ENCODE measurements around the gene SGK2. TPM values are rescaled to one million over a fixed set of nuclear protein-coding genes. Genes with fewer than 3 reads are reported as not detected.

SGK2 gene
- total and polyA plus RNA-seq, 9 of the 15 experiments (the other 6 are each of a cell fraction or from before 2014, with no cell fraction given), result 0.07 to 0.31 (median 0.15) TPM; not detected in 2

DNA sequence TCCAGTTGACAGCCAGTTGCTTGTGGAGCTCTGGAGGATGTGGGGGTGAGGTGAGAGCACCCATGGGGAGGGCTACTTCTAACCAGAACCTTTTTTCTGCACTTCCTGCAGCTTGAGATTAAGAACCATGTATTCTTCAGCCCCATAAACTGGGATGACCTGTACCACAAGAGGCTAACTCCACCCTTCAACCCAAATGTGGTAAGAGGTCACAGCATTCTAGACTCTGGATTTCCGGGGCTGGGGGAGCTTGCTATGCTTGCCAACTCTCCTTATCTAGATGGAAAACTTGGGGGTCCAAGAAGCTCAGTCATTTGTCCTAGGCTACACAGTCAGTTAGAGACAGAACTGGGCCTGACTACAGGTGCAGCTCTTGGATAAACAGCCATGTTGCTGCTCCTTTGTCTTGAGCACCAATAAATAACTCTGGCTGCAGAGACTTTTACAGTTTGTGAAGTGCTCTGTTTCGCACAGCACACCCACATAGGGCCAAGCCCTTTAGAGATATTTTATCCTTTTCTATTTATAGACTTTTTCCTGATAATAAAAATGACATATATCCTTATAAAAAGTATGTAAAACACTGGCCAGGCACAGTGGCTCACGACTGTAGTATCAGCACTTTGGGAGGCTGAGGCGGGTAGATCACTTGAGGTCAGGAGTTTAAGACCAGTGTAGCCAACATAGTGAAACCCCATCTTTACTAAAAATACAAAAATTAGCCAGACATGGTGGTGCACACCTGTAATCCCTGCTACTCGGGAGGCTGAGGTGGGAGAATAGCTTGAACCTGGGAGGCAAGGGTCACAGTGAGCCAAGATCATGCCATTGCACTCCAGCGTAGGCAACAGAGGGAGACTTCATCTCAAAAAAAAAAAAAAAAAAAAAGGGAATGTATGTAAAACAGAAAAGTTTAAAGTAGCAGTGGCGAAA lies 21.3 kb downstream of the SGK2 start:
- Histone ChIP-seq H3K4me3 (no peak overlapping the region), H2AFZ (ENCODE audit: low read depth, low read length) (peak overlapping the region; percentile 80), H3K36me3 (ENCODE audit: control insufficient read depth, insufficient read depth, low read length) (no peaks in the 10 kb centered on the region), H3K27me3 (ENCODE audit: control insufficient read depth in 2 of 2, insufficient read depth in 2 of 2, low read length in 2 of 2) (no peaks in the 10 kb centered on the region), H3K4me2 (ENCODE audit: insufficient read depth, low read length) (peak overlapping the region; percentile 45), H4K20me1 (replicated peaks; ENCODE audit: control insufficient read depth, insufficient read depth, low read length) (no peaks in the 10 kb centered on the region), H3K79me2 (ENCODE audit: control insufficient read depth, insufficient read depth, low read length) (no peaks in the 10 kb centered on the region), H3K4me1 (replicated peaks in 1 of 2; ENCODE audit: control insufficient read depth in 2 of 2, insufficient read depth in 2 of 2, low read length in 2 of 2) (peaks cover 24 to 43% of the 10 kb centered on the region in 2 experiments), H3K27ac (ENCODE audit: extremely low read depth, low read depth, low read length) (peak overlapping the region; percentile 63), H3K9me1 (ENCODE audit: control insufficient read depth, insufficient read depth, low read length) (no peaks in the 10 kb centered on the region), H3K9me3 (replicated peaks; ENCODE audit: control insufficient read depth, insufficient read depth, low read depth, low read length) (peaks cover 3% of the 10 kb centered on the region; the same call in 1 of the 2 replicates), H3K9ac (ENCODE audit: insufficient read depth in 1 of 2, low read depth in 2 of 2, low read length in 2 of 2) (no peak overlapping the region)
- in situ Hi-C loops (cut with MboI), result no loop called here
- ChIA-PET POLR2A (interaction anchor here (1.0 to 1.2 kb wide), 3 partner anchors 10 to 31 kb away, joined by 5 to 7 read pairs (median 6); partner anchors contain the start of gene IFT52), CTCF (ENCODE audit: low intra/inter-chr PET ratio) (interaction anchor here (0.6 kb wide), 1 partner anchor 79 kb away, joined by 3 read pairs; no protein-coding TSS in a partner anchor)
- FAIRE-seq, result peak; percentile 85
- 28% methylated on average over 7 of the region's 7 CpGs for WGBS (ENCODE audit: insufficient coverage, low coverage, missing lambda C conversion rate)
- peak in 3 of 4 experiments; percentile 39 to 86 (median 75) for DNase-seq (ENCODE audit: extremely low read depth in 1 of 4, low spot score in 3 of 4)
- BruUV-seq (replicated peaks), result no TSS peak
- peak; percentile 77 for ATAC-seq
- intact Hi-C loops (cut with micrococcal nuclease), result no loop called here
- TF ChIP-seq NFIX (CRISPR knock-in tag; IDR thresholded peaks at IDR 0.05; ENCODE audit: low read depth) (no peak), SP2 (IDR thresholded peaks at IDR 0.05; ENCODE audit: extremely low read depth, low read depth, low read length, poor library complexity, severe bottlenecking) (no peak), PHB2 (IDR thresholded peaks at IDR 0.05; ENCODE audit: low read depth) (no peak), SMAD4 (CRISPR knock-in tag; conservative IDR thresholded peaks at IDR 0.05) (0 out of 2 replicates have a peak, but pooled peaks have one; percentile 20), LCOR (CRISPR knock-in tag; IDR thresholded peaks at IDR 0.05) (0 out of 2 replicates have a peak, but pooled peaks have one; percentile 56), ZBTB7A (IDR thresholded peaks at IDR 0.05; ENCODE audit: borderline replicate concordance, control insufficient read depth, low read depth, low read length) (peak; percentile 91), KDM5B (IDR thresholded peaks at IDR 0.05; ENCODE audit: insufficient replicate concordance, low read depth, low read length) (no peak), GATA2 (CRISPR knock-in tag; IDR thresholded peaks at IDR 0.05) (peak; percentile 54; the same call in 1 of the 2 replicates), ZNF79 (CRISPR knock-in tag; IDR thresholded peaks at IDR 0.05; ENCODE audit: low read depth) (no peak), SAFB (IDR thresholded peaks at IDR 0.05; ENCODE audit: borderline replicate concordance, low read depth, low read length) (no peak), PHTF2 (CRISPR knock-in tag; IDR thresholded peaks at IDR 0.05) (no peak), TBP (optimal IDR thresholded peaks at IDR 0.05; ENCODE audit: low read depth, low read length) (peak; percentile 17), PPARD (CRISPR knock-in tag; IDR thresholded peaks at IDR 0.05) (no peak), ZKSCAN8 (CRISPR knock-in tag; IDR thresholded peaks at IDR 0.05) (no peak), CBFA2T2 (conservative IDR thresholded peaks at IDR 0.05) (peak; percentile 62), POLR2AphosphoS5 (IDR thresholded peaks at IDR 0.05; ENCODE audit: control insufficient read depth, insufficient read depth, low read depth, low read length) (peak; percentile 20; the same call in 1 of the 2 replicates), YY1 (IDR thresholded peaks at IDR 0.05; ENCODE audit: borderline replicate concordance in 1 of 3, control insufficient read depth in 1 of 3, extremely low read depth in 1 of 3, insufficient read depth in 3 of 3, insufficient read length in 1 of 3, insufficient replicate concordance in 2 of 3, low read depth in 1 of 3, low read length in 2 of 3) (peak in 1 of 3 experiments; percentile 14), ZNF263 (CRISPR knock-in tag; IDR thresholded peaks at IDR 0.05; ENCODE audit: borderline replicate concordance) (no peak)
- TF ChIP-seq, protein P1, sequence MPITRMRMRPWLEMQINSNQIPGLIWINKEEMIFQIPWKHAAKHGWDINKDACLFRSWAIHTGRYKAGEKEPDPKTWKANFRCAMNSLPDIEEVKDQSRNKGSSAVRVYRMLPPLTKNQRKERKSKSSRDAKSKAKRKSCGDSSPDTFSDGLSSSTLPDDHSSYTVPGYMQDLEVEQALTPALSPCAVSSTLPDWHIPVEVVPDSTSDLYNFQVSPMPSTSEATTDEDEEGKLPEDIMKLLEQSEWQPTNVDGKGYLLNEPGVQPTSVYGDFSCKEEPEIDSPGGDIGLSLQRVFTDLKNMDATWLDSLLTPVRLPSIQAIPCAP (CRISPR knock-in tag; IDR thresholded peaks at IDR 0.05; ENCODE audit: borderline replicate concordance), result no peak

All from K562 (cell line).